MCF 10A (cell line): ENCODE measurements around the gene RNF144B. TPM values are rescaled to one million over a fixed set of nuclear protein-coding genes. Genes with fewer than 3 reads are reported as not detected.

Source experiments
- BruUV-seq: library from RNA; stranded (reverse); fragments of 400-500 nt; replicated peaks from 2 replicates; lab custom pipeline; 2021; lab: Mats Ljungman, UMichigan
- CTCF ChIA-PET: fragments of 300-600 bp; sonication (Branson Sonifier 250); formaldehyde crosslinking; extraction: SDS; loops from one replicate; lab custom pipeline; 2021; ENCODE audit warnings: antibody characterized with exemption, inconsistent platforms; lab: Yijun Ruan, JAX
- POLR2A ChIA-PET: fragments of 300-600, 350-650 bp; sonication (Branson Sonifier 250); formaldehyde crosslinking; extraction: SDS; loops from one replicate; lab custom pipeline; 2020; ENCODE audit warnings: antibody characterized with exemption, inconsistent platforms; lab: Yijun Ruan, JAX
- DNase-seq: peaks from one replicate; pipeline ENCODE4 v3.0.0-alpha.2; 2018; ENCODE audit not compliant: unreplicated experiment
- H3K27ac Mint-ChIP-seq: one replicate; pipeline ENCODE4 v1.8.0; 2022; ENCODE audit warnings: mild to moderate bottlenecking, low read depth, mixed read lengths; ENCODE audit not compliant: unreplicated experiment
- H3K27me3 Mint-ChIP-seq: one replicate; pipeline ENCODE4 v1.8.0; 2022; ENCODE audit warnings: mixed read lengths; ENCODE audit not compliant: insufficient read depth, unreplicated experiment
- H3K36me3 Mint-ChIP-seq: one replicate; pipeline ENCODE4 v1.8.0; 2022; ENCODE audit warnings: mild to moderate bottlenecking, moderate library complexity, mixed read lengths; ENCODE audit not compliant: insufficient read depth, unreplicated experiment
- H3K4me1 Mint-ChIP-seq: one replicate; pipeline ENCODE4 v1.8.0; 2022; ENCODE audit warnings: mixed read lengths; ENCODE audit not compliant: insufficient read depth, unreplicated experiment
- H3K4me3 Mint-ChIP-seq: one replicate; pipeline ENCODE4 v1.8.0; 2022; ENCODE audit warnings: mild to moderate bottlenecking, moderate library complexity, mixed read lengths; ENCODE audit not compliant: unreplicated experiment
- H3K9me3 Mint-ChIP-seq: one replicate; pipeline ENCODE4 v1.8.0; 2022; ENCODE audit warnings: mixed read lengths; ENCODE audit not compliant: unreplicated experiment
- CTCF ChIP-seq: fragments of 200-600 bp; IDR thresholded peaks from one replicate; pipeline ENCODE4 v1.8.0; 2022; ENCODE audit warnings: antibody characterized with exemption, mild to moderate bottlenecking; ENCODE audit not compliant: unreplicated experiment
- intact Hi-C: fragments of 100-400 bp; cut with micrococcal nuclease; formaldehyde crosslinking; loops from 2 replicates; pipeline ENCODE4 v1.14.1; 2022
- total RNA-seq: library from RNA; stranded (reverse); gene quantifications from 2 replicates; pipeline ENCODE4 v1.2.3, GENCODE V29; 2022

The RNF144B gene
- total RNA-seq, 1 experiment from 2014 or later: 57.9 TPM

GRCh38 chr6:18465410-18466154 is 78.4 kb downstream of the RNF144B start:
- DNase-seq: no peak
- H3K4me1 Mint-ChIP-seq: peaks cover 9% of the 10 kb centered on the region
- no peaks in the 10 kb centered on the region for H3K27me3 Mint-ChIP-seq
- no peak for TF ChIP-seq CTCF
- H3K4me3 Mint-ChIP-seq: no peak overlapping the region
- intact Hi-C loops: no loop called here
- ChIA-PET CTCF (interaction anchor here (0.5 kb wide), 1 partner anchor 142 kb away, joined by 4 read pairs; no protein-coding TSS in a partner anchor), POLR2A (interaction anchor here (0.6 to 0.8 kb wide), 2 partner anchors 13 to 1180 kb away, joined by 3 to 4 read pairs; no protein-coding TSS in a partner anchor)
- H3K27ac Mint-ChIP-seq: no peak overlapping the region
- H3K36me3 Mint-ChIP-seq: peaks cover 62% of the 10 kb centered on the region
- peaks cover 3% of the 10 kb centered on the region for H3K9me3 Mint-ChIP-seq
- BruUV-seq: no TSS peak

DNA sequence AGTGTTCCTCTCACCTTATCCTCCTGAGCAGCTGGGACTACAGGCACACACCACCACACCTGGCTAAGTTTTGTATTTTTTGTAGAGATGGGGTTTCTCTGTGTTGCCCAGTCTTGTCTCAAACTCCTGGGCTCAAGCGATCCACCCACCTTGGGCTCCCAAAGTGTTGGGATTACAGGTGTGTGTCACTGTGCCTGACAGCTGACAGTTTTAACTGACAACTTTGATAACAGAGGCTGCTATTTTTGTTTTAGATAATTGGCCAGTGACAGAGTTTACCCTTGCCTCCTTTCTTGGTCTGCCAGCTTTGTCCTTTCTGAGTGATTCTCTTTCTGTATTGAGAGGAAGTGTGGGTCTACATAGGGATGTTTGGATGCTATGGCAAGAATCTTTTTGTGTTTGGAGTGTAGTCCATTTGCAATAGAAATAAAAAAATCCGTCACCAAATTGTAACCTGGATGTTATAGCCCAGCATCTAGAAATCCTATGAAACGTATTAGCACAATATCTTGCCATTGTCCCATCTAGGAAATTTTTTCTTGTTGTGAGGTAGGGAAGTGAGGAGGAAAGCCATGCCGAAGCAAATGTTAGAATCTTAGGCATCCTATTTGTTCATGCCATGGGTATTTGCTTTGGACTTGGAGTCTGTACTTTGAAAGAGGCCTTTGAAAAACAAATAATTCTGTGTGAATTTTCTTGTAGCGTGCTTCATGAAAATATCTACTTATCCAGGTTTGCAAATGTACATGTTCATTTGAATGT is 80.8 kb downstream of the RNF144B start:
- BruUV-seq: no TSS peak
- Mint-ChIP-seq H3K9me3 (no peaks in the 10 kb centered on the region), H3K4me3 (no peak overlapping the region), H3K36me3 (peaks cover 60% of the 10 kb centered on the region), H3K4me1 (peaks cover under 1% of the 10 kb centered on the region), H3K27me3 (no peaks in the 10 kb centered on the region), H3K27ac (no peak overlapping the region)
- DNase-seq: no peak
- POLR2A ChIA-PET: interaction anchor here (0.5 to 2.1 kb wide), 2 partner anchors 10 to 81 kb away, joined by 3 to 7 read pairs; partner anchors contain the start of gene RNF144B
- TF ChIP-seq CTCF: no peak
- CTCF ChIA-PET: interaction anchor here (0.7 kb wide), 1 partner anchor 11 kb away, joined by 3 read pairs; no protein-coding TSS in a partner anchor
- intact Hi-C loops: no loop called here

GRCh38 chr6:18468503-18468843 is 81.3 kb downstream of the RNF144B start:
- Mint-ChIP-seq H3K27me3 (no peaks in the 10 kb centered on the region), H3K9me3 (no peaks in the 10 kb centered on the region), H3K4me1 (no peaks in the 10 kb centered on the region), H3K36me3 (peaks cover 60% of the 10 kb centered on the region), H3K27ac (no peak overlapping the region), H3K4me3 (no peak overlapping the region)
- no TSS peak for BruUV-seq
- intact Hi-C loops: no loop called here
- POLR2A ChIA-PET: interaction anchor here (0.5 to 2.1 kb wide), 3 partner anchors 11 to 82 kb away, joined by 3 to 7 read pairs (median 3); partner anchors contain the start of gene RNF144B
- CTCF ChIA-PET: interaction anchor here (0.7 kb wide), 1 partner anchor 1928 kb away, joined by 3 read pairs; no protein-coding TSS in a partner anchor
- no peak for TF ChIP-seq CTCF
- no peak for DNase-seq

- H3K4me3 Mint-ChIP-seq: no peak overlapping the region
- ChIA-PET CTCF (interaction anchor here (0.6 kb wide), 1 partner anchor 146 kb away, joined by 3 read pairs; no protein-coding TSS in a partner anchor), POLR2A (interaction anchor here (2.1 kb wide), 1 partner anchor 12 kb away, joined by 7 read pairs; no protein-coding TSS in a partner anchor)
- DNase-seq: no peak
- no peaks in the 10 kb centered on the region for H3K9me3 Mint-ChIP-seq
- intact Hi-C loops: no loop called here
- no TSS peak for BruUV-seq
- no peaks in the 10 kb centered on the region for H3K27me3 Mint-ChIP-seq
- no peak overlapping the region for H3K27ac Mint-ChIP-seq
- peaks cover 57% of the 10 kb centered on the region for H3K36me3 Mint-ChIP-seq
- TF ChIP-seq CTCF: no peak
- H3K4me1 Mint-ChIP-seq: no peaks in the 10 kb centered on the region
These were observed 82.4 kb downstream of the RNF144B start for GRCh38 chr6:18469536-18469935.
